Measurements from ENCODE around the gene SSTR1. TPM values are rescaled to one million over a fixed set of nuclear protein-coding genes. Genes with fewer than 3 reads are reported as not detected.

SSTR1 gene
- total RNA-seq, 1 experiment from 2014 or later = 0.50 TPM

DNA sequence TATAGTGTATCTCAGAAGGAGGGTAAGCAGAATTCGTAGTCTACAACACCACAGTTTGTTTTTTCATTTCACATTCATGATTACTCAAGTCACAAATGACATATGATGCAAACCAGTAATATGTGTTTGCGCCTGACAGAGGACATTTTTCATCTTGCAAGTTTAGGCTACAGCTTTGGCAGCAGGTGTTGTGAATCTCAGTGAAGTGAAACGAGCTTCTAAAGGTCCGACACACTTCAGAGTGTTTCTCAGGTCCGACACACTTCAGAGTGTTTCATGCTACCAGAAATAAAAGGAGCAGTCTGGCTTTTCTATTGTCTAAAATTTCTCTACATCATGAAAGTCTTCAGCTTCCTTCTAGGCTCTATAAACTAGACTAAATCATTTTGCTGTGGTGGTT is 25.5 kb downstream of the SSTR1 start:
- BruUV-seq (replicated peaks) = no TSS peak
- H3K9me3 ChIP-seq (ENCODE audit: insufficient read depth, low read depth) = no peaks in the 10 kb centered on the region
- H3K27ac ChIP-seq = no peak overlapping the region
- no peaks in the 10 kb centered on the region for H3K36me3 ChIP-seq (ENCODE audit: low read depth)
- H4K20me1 ChIP-seq (ENCODE audit: insufficient read depth) = no peaks in the 10 kb centered on the region
- H3K79me2 ChIP-seq (ENCODE audit: low read depth) = no peaks in the 10 kb centered on the region
- no peak overlapping the region for H3K4me3 ChIP-seq
- no peak overlapping the region for H2AFZ ChIP-seq
- H3K4me1 ChIP-seq (replicated peaks; ENCODE audit: insufficient read depth) = no peaks in the 10 kb centered on the region
- no peak for DNase-seq
- intact Hi-C loops (cut with micrococcal nuclease; ENCODE audit: unreplicated experiment) = no loop called here
- CTCF ChIA-PET = no interaction called here
- H3K4me2 ChIP-seq = no peak overlapping the region
- H3K9me2 ChIP-seq (ENCODE audit: insufficient read depth) = no peaks in the 10 kb centered on the region
- H3K27me3 ChIP-seq (ENCODE audit: insufficient read depth, low read depth) = no peaks in the 10 kb centered on the region
- TF ChIP-seq, protein P1, sequence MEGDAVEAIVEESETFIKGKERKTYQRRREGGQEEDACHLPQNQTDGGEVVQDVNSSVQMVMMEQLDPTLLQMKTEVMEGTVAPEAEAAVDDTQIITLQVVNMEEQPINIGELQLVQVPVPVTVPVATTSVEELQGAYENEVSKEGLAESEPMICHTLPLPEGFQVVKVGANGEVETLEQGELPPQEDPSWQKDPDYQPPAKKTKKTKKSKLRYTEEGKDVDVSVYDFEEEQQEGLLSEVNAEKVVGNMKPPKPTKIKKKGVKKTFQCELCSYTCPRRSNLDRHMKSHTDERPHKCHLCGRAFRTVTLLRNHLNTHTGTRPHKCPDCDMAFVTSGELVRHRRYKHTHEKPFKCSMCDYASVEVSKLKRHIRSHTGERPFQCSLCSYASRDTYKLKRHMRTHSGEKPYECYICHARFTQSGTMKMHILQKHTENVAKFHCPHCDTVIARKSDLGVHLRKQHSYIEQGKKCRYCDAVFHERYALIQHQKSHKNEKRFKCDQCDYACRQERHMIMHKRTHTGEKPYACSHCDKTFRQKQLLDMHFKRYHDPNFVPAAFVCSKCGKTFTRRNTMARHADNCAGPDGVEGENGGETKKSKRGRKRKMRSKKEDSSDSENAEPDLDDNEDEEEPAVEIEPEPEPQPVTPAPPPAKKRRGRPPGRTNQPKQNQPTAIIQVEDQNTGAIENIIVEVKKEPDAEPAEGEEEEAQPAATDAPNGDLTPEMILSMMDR (conservative IDR thresholded peaks at IDR 0.05) = no peak
- TF ChIP-seq EZH2 (IDR thresholded peaks at IDR 0.05; ENCODE audit: low read depth) = no peak
- POLR2A ChIA-PET (ENCODE audit: unreplicated experiment) = no interaction called here
- no peaks in the 10 kb centered on the region for H3F3A ChIP-seq (ENCODE audit: insufficient read depth, low read depth)

DNA sequence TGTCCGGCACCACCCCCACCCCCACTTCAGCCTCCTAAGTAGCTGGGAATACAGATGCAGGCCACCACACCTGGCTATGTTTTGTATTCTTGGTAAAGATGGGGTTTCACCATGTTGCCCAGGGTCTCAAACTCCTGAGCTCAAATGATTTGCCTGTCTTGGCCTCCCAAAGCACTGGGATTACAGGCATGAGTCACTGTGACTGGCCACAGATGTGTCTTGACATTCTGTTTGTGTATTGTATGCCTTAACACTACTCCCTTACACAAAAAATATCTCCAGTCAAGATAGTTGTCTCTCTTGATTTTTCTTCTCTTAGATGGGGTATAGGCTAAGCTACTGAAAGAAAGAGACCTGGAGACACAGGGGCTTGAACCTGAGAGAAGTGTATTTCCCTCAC is 30.6 kb downstream of the SSTR1 start:
- BruUV-seq (replicated peaks) = no TSS peak
- H3K27me3 ChIP-seq (ENCODE audit: insufficient read depth, low read depth) = no peaks in the 10 kb centered on the region
- H3F3A ChIP-seq (ENCODE audit: insufficient read depth, low read depth) = no peaks in the 10 kb centered on the region
- H3K79me2 ChIP-seq (ENCODE audit: low read depth) = no peaks in the 10 kb centered on the region
- no peaks in the 10 kb centered on the region for H3K9me3 ChIP-seq (ENCODE audit: insufficient read depth, low read depth)
- no peaks in the 10 kb centered on the region for H4K20me1 ChIP-seq (ENCODE audit: insufficient read depth)
- H3K27ac ChIP-seq = no peak overlapping the region
- ChIA-PET POLR2A (ENCODE audit: unreplicated experiment) (no interaction called here), CTCF (no interaction called here)
- no peak overlapping the region for H3K4me2 ChIP-seq
- H3K9me2 ChIP-seq (ENCODE audit: insufficient read depth) = no peaks in the 10 kb centered on the region
- no peak for TF ChIP-seq EZH2 (IDR thresholded peaks at IDR 0.05; ENCODE audit: low read depth)
- H3K36me3 ChIP-seq (ENCODE audit: low read depth) = no peaks in the 10 kb centered on the region
- H3K4me3 ChIP-seq = no peak overlapping the region
- H2AFZ ChIP-seq = no peak overlapping the region
- no peak for DNase-seq
- no peaks in the 10 kb centered on the region for H3K4me1 ChIP-seq (replicated peaks; ENCODE audit: insufficient read depth)
- intact Hi-C loops (cut with micrococcal nuclease; ENCODE audit: unreplicated experiment) = no loop called here

DNA sequence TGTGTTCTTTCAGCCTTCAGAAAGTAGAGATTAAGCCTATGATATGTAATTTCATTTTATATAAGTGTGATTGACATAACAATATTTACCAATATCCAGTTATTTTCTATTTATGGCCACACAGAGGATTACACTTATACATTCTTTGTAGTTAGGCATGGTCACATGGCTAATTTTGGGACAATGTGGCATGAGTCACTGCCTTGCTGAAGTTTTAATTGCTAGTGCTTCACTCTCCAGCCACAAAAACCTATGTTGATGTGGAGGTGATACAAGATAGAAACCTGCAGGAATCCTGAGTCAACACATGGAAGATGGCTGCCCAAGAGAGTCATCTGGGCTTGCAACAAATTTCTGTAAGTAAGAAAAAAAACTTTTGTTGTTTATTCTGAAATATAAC is 31.2 kb downstream of the SSTR1 start:
- TF ChIP-seq, protein P1 (conservative IDR thresholded peaks at IDR 0.05) = no peak
- TF ChIP-seq EZH2 (IDR thresholded peaks at IDR 0.05; ENCODE audit: low read depth) = no peak
- ChIA-PET CTCF (no interaction called here), POLR2A (ENCODE audit: unreplicated experiment) (no interaction called here)
- Histone ChIP-seq H3K4me3 (no peak overlapping the region), H4K20me1 (ENCODE audit: insufficient read depth) (no peaks in the 10 kb centered on the region), H3K79me2 (ENCODE audit: low read depth) (no peaks in the 10 kb centered on the region), H3F3A (ENCODE audit: insufficient read depth, low read depth) (no peaks in the 10 kb centered on the region), H3K9me2 (ENCODE audit: insufficient read depth) (no peaks in the 10 kb centered on the region), H3K4me1 (replicated peaks; ENCODE audit: insufficient read depth) (no peaks in the 10 kb centered on the region), H3K27ac (no peak overlapping the region), H3K4me2 (no peak overlapping the region), H3K27me3 (ENCODE audit: insufficient read depth, low read depth) (no peaks in the 10 kb centered on the region), H3K36me3 (ENCODE audit: low read depth) (no peaks in the 10 kb centered on the region), H3K9me3 (ENCODE audit: insufficient read depth, low read depth) (no peaks in the 10 kb centered on the region), H2AFZ (no peak overlapping the region)
- BruUV-seq (replicated peaks) = no TSS peak
- intact Hi-C loops (cut with micrococcal nuclease; ENCODE audit: unreplicated experiment) = no loop called here
- DNase-seq = no peak

DNA sequence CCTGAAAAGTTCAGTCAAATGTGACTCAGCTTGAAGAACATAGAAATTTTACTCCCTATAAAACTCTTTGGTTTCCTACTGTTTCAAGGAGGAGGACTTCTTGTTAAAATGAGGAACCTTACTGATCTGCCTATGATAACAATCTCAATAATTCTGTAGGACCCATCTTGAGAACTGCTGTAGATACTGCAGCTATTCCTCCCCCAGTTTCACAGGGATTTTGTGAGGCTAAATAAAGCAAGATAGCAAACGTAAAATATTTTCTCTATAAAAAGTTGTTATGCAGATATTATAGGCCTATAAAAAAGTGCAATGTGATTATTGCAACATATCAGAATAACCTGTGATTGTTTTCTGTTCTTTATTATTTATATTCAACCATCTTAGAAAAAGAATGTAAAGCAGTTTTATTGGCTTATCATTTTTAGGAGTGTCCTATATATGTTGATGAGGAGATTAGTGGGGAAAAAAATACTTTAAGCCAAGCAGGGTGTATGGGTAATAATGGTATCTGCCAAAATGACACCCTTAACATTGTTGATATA is 36.1 kb downstream of the SSTR1 start:
- no peak for TF ChIP-seq EZH2 (IDR thresholded peaks at IDR 0.05; ENCODE audit: low read depth)
- TF ChIP-seq, protein P1 (conservative IDR thresholded peaks at IDR 0.05) = no peak
- no peak for DNase-seq

More for the DNA sequence above, 36.1 kb downstream of the SSTR1 start:
- Histone ChIP-seq H3K9me3 (ENCODE audit: insufficient read depth, low read depth) (no peaks in the 10 kb centered on the region), H3K4me3 (no peak overlapping the region), H3K9me2 (ENCODE audit: insufficient read depth) (no peaks in the 10 kb centered on the region), H3K4me1 (replicated peaks; ENCODE audit: insufficient read depth) (no peaks in the 10 kb centered on the region), H3K36me3 (ENCODE audit: low read depth) (no peaks in the 10 kb centered on the region), H3K27me3 (ENCODE audit: insufficient read depth, low read depth) (no peaks in the 10 kb centered on the region), H3K79me2 (ENCODE audit: low read depth) (no peaks in the 10 kb centered on the region), H3K27ac (no peak overlapping the region), H2AFZ (no peak overlapping the region), H3K4me2 (no peak overlapping the region), H4K20me1 (ENCODE audit: insufficient read depth) (no peaks in the 10 kb centered on the region), H3F3A (ENCODE audit: insufficient read depth, low read depth) (no peaks in the 10 kb centered on the region)
- POLR2A ChIA-PET (ENCODE audit: unreplicated experiment) = no interaction called here
- intact Hi-C loops (cut with micrococcal nuclease; ENCODE audit: unreplicated experiment) = no loop called here
- CTCF ChIA-PET = no interaction called here
- no TSS peak for BruUV-seq (replicated peaks)

Measured in PC-9 (cell line).